IMR-90 (cell line): ENCODE measurements around the gene TWSG1. TPM values are rescaled to one million over a fixed set of nuclear protein-coding genes. Genes with fewer than 3 reads are reported as not detected.

Experiments
- ATAC-seq: fragments of 200-7000 bp; cut with Tn5 transposase; 2 replicates; pipeline ENCODE4 v1.9.1; 2020; ENCODE audit warnings: low read depth, mild to moderate bottlenecking, moderate library complexity
- BruUV-seq: library from RNA; stranded (reverse); fragments of 400-500 nt; replicated peaks from 2 replicates; lab custom pipeline; 2021; lab: Mats Ljungman, UMichigan
- CTCF ChIA-PET: fragments of 300-600 bp; formaldehyde crosslinking; extraction: SDS; loops from one replicate; lab custom pipeline; 2021; ENCODE audit warnings: antibody characterized with exemption; lab: Yijun Ruan, JAX
- POLR2A ChIA-PET: fragments of 300-600 bp; sonication (Branson Sonifier 250); formaldehyde crosslinking; loops from one replicate; lab custom pipeline; 2022; ENCODE audit warnings: antibody characterized with exemption; ENCODE audit not compliant: unreplicated experiment; lab: Charles Lee
- DNase-seq: peaks from one replicate; pipeline ENCODE4 v3.0.0; 2013
- H2AFZ ChIP-seq: replicated peaks from 2 replicates; pipeline ENCODE3; 2013; ENCODE audit warnings: low read length, mild to moderate bottlenecking; ENCODE audit not compliant: poor library complexity
- H2AK5ac ChIP-seq: 2 replicates; pipeline ENCODE4 v1.6.1; 2013; ENCODE audit warnings: low read depth, low read length, inconsistent platforms
- H2AK9ac ChIP-seq: replicated peaks from 2 replicates; pipeline ENCODE3; 2013; ENCODE audit warnings: mild to moderate bottlenecking, low read depth, low read length, moderate library complexity; ENCODE audit not compliant: poor library complexity
- H2BK120ac ChIP-seq: 2 replicates; pipeline ENCODE4 v1.6.1; 2013; ENCODE audit warnings: low read depth, low read length, inconsistent platforms
- H2BK15ac ChIP-seq: 3 replicates; pipeline ENCODE4 v1.6.1; 2013; ENCODE audit warnings: low read depth, low read length, inconsistent platforms
- H2BK20ac ChIP-seq: 2 replicates; pipeline ENCODE4 v1.6.1; 2013; ENCODE audit warnings: low read depth, mild to moderate bottlenecking, inconsistent platforms, low read length, moderate library complexity
- H2BK5ac ChIP-seq: 2 replicates; pipeline ENCODE4 v1.6.1; 2013; ENCODE audit warnings: mild to moderate bottlenecking, low read depth, low read length, inconsistent platforms; ENCODE audit not compliant: poor library complexity, severe bottlenecking
- H3K14ac ChIP-seq: replicated peaks from 2 replicates; pipeline ENCODE4 v1.6.1; 2013; ENCODE audit warnings: low read depth, low read length, inconsistent platforms
- H3K18ac ChIP-seq: 2 replicates; pipeline ENCODE4 v1.6.1; 2013; ENCODE audit warnings: low read depth, low read length, control low read depth
- H3K23ac ChIP-seq: 2 replicates; pipeline ENCODE4 v1.6.1; 2013; ENCODE audit warnings: low read depth, low read length, inconsistent platforms
- H3K27ac ChIP-seq: 2 replicates; pipeline ENCODE4 v1.5.1; 2013; ENCODE audit warnings: mild to moderate bottlenecking, control low read depth, low read length; ENCODE audit not compliant: insufficient read depth
- H3K27me3 ChIP-seq: 2 replicates; pipeline ENCODE4 v1.6.1; 2013; ENCODE audit warnings: low read length; ENCODE audit not compliant: control insufficient read depth, insufficient read depth
- H3K36me3 ChIP-seq: 2 replicates; pipeline ENCODE4 v1.6.1; 2013; ENCODE audit warnings: low read length, mixed read lengths; ENCODE audit not compliant: control insufficient read depth, insufficient read depth
- H3K4ac ChIP-seq: 2 replicates; pipeline ENCODE4 v1.6.1; 2013; ENCODE audit warnings: low read depth, low read length, inconsistent platforms
- H3K4me1 ChIP-seq: 2 replicates; pipeline ENCODE4 v1.6.1; 2013; ENCODE audit warnings: low read length, mixed read lengths; ENCODE audit not compliant: control insufficient read depth, insufficient read depth
- H3K4me2 ChIP-seq: 2 replicates; pipeline ENCODE4 v1.6.1; 2013; ENCODE audit warnings: low read depth, mild to moderate bottlenecking, control low read depth, low read length, moderate library complexity
- H3K4me3 ChIP-seq: 2 replicates; pipeline ENCODE4 v1.5.1; 2013; ENCODE audit warnings: low read depth, mild to moderate bottlenecking, control low read depth, low read length, moderate library complexity; ENCODE audit not compliant: insufficient read depth
- H3K56ac ChIP-seq: 2 replicates; pipeline ENCODE4 v1.6.1; 2013; ENCODE audit warnings: low read length, inconsistent platforms; ENCODE audit not compliant: insufficient read depth; ENCODE audit errors: extremely low read depth
- H3K79me1 ChIP-seq, 2 experiments: 2 replicates each; pipeline ENCODE4 v1.6.1; 2013; ENCODE audit warnings: low read length in 2 of 2, inconsistent platforms in 1 of 2, low read depth in 1 of 2
- H3K9ac ChIP-seq: 2 replicates; pipeline ENCODE4 v1.6.1; 2013; ENCODE audit warnings: low read depth, low read length, control low read depth
- H3K9me1 ChIP-seq: 2 replicates; pipeline ENCODE4 v1.6.1; 2013; ENCODE audit warnings: low read length, inconsistent platforms; ENCODE audit not compliant: insufficient read depth
- H3K9me3 ChIP-seq: 2 replicates; pipeline ENCODE4 v1.6.1; 2013; ENCODE audit warnings: low read length; ENCODE audit not compliant: control insufficient read depth, insufficient read depth
- H4K20me1 ChIP-seq: 2 replicates; pipeline ENCODE4 v1.6.1; 2013; ENCODE audit warnings: low read length, inconsistent platforms; ENCODE audit not compliant: insufficient read depth
- H4K5ac ChIP-seq: 2 replicates; pipeline ENCODE4 v1.6.1; 2013; ENCODE audit warnings: mild to moderate bottlenecking, low read depth, low read length, control low read depth
- H4K8ac ChIP-seq, 2 experiments: 2 replicates each; pipeline ENCODE4 v1.6.1; 2013; ENCODE audit warnings: low read depth in 2 of 2, low read length in 2 of 2, control low read depth in 1 of 2, inconsistent platforms in 1 of 2
- H4K91ac ChIP-seq: 2 replicates; pipeline ENCODE4 v1.6.1; 2013; ENCODE audit warnings: low read depth, low read length, inconsistent platforms; ENCODE audit not compliant: insufficient read depth
- BHLHE40 ChIP-seq: fragments of 150-350 bp; IDR thresholded peaks from 2 replicates; pipeline ENCODE4 v1.6.1; 2016; ENCODE audit warnings: mild to moderate bottlenecking, low read depth, low read length
- FOS ChIP-seq: fragments of 150-350 bp; IDR thresholded peaks from 2 replicates; pipeline ENCODE4 v1.6.1; 2016; ENCODE audit warnings: low read depth, low read length
- POLR2A ChIP-seq: IDR thresholded peaks from 2 replicates; pipeline ENCODE4 v1.6.1; 2012; ENCODE audit warnings: mild to moderate bottlenecking, low read depth, low read length
- whole genome bisulfite sequencing, 2 experiments: methylation state at CpG; one replicate each; pipeline versions ENCODE4 v1.1.5 to v1.1.7; 2013; ENCODE audit warnings: missing lambda C conversion rate in 2 of 2; ENCODE audit not compliant: insufficient read length in 1 of 2; ENCODE audit errors: extremely low coverage in 2 of 2; 5-methylcytosine and 5-hydroxymethylcytosine counted together
- dilution Hi-C: fragments of 300-500 bp; cut with HindIII; formaldehyde crosslinking; loops from one replicate; pipeline ENCODE4 v1.14.3; 2018; ENCODE audit warnings: low sequenced_read_pairs; ENCODE audit not compliant: unreplicated experiment
- in situ Hi-C: fragments of 300-500 bp; cut with MboI; formaldehyde crosslinking; loops from 3 replicates; pipeline ENCODE4 v1.14.3; 2019; ENCODE audit warnings: low sequenced_read_pairs, inconsistent platforms, mixed read lengths
- intact Hi-C: fragments of 100-400 bp; cut with micrococcal nuclease; formaldehyde crosslinking; loops from 2 replicates; pipeline ENCODE4 v1.10.0; 2022
- polyA plus RNA-seq, 3 experiments: library from polyadenylated mRNA; depleted of rRNA; stranded (reverse); fragments of >200 nt; gene quantifications; 2 replicates each; pipeline ENCODE4 v1.2.3, GENCODE V29; 2012; ENCODE audit warnings: low replicate concordance in 1 of 3
- total RNA-seq: library from RNA; depleted of rRNA; stranded (reverse); fragments of >200 nt; gene quantifications from 2 replicates; pipeline ENCODE4 v1.2.3, GENCODE V29; 2012

The TWSG1 gene
- total and polyA plus RNA-seq, 2 of the 4 experiments (the other 2 are of a cell fraction): 80.4 to 115 TPM

DNA sequence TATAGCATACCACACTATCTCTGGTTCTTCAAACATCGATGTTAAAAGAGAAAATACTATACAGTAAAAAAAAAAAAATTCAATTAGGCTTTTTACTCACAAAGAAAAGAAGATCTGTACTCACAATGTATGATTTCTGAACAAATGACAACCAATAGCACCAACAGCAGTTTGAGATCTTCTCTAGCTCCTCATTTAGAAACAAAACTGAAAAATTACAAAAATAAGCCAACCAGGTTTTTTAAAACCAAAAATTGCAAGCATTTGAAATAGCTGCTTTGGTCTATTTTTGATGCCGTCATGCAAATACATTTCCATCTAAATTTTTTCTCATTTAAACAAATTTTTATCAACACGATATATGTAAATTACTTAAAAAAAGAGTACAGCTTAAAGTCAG lies 106.5 kb downstream of the TWSG1 start:
- H3K56ac ChIP-seq: no peak overlapping the region

More for the DNA sequence above, 106.5 kb downstream of the TWSG1 start:
- H3K4me1 ChIP-seq: no peaks in the 10 kb centered on the region
- no peak overlapping the region for H3K14ac ChIP-seq
- no peaks in the 10 kb centered on the region for H3K36me3 ChIP-seq
- no peak overlapping the region for H3K18ac ChIP-seq
- H4K20me1 ChIP-seq: no peaks in the 10 kb centered on the region
- no peak overlapping the region for H3K23ac ChIP-seq
- no peak overlapping the region for H4K5ac ChIP-seq
- H4K8ac ChIP-seq: no peak overlapping the region
- no peak overlapping the region for H2AFZ ChIP-seq
- no peak overlapping the region for H3K9ac ChIP-seq
- CTCF ChIA-PET: interaction anchor here (0.7 kb wide), 1 partner anchor 103 kb away, joined by 6 read pairs; no protein-coding TSS in a partner anchor
- POLR2A ChIA-PET: no interaction called here
- no peak overlapping the region for H2AK9ac ChIP-seq
- 100% methylated on average over 1 of the region's 3 CpGs; no CpG with 5 or more reads in 1 of the 2 experiments for WGBS, 2 experiments
- no peaks in the 10 kb centered on the region for H3K9me1 ChIP-seq
- H3K4me2 ChIP-seq: no peak overlapping the region
- no peak overlapping the region for H2AK5ac ChIP-seq
- H2BK15ac ChIP-seq: no peak overlapping the region
- no peaks in the 10 kb centered on the region; the same call in 1 of the 2 replicates for H3K9me3 ChIP-seq
- no peak for TF ChIP-seq FOS
- no peak for TF ChIP-seq BHLHE40
- no peak for TF ChIP-seq POLR2A
- no peaks in the 10 kb centered on the region for H3K27me3 ChIP-seq
- no peak overlapping the region for H3K4me3 ChIP-seq
- intact Hi-C loops (no loop called here), dilution Hi-C loops (no loop called here), in situ Hi-C loops (no loop called here)
- no peak overlapping the region for H3K27ac ChIP-seq
- H3K4ac ChIP-seq: no peak overlapping the region
- no peaks in the 10 kb centered on the region for H3K79me1 ChIP-seq
- no peak overlapping the region for H2BK20ac ChIP-seq
- BruUV-seq: no TSS peak
- H4K91ac ChIP-seq: no peak overlapping the region
- DNase-seq (no peak), ATAC-seq (no peak)
- no peak overlapping the region for H2BK120ac ChIP-seq
- H2BK5ac ChIP-seq: no peak overlapping the region
